GM19438 (cell line): ENCODE data around the gene CBFA2T2.
"Not testable (repeated sequence)": the region's sequence is repeated elsewhere in the genome, so short reads cannot be mapped to it uniquely, and the experiment has no call there.

Source experiments
- ATAC-seq: cut with Tn5 transposase; IDR thresholded peaks from one replicate; pipeline ENCODE4 v1.9.1; 2021; ENCODE audit warnings: low read depth; ENCODE audit not compliant: unreplicated experiment

Gene CBFA2T2

GRCh38 chr20:33606118-33606771, 116.3 kb downstream of the CBFA2T2 start:
- no peak for ATAC-seq

GRCh38 chr20:33609504-33609903, 119.6 kb downstream of the CBFA2T2 start:
- no peak for ATAC-seq

DNA sequence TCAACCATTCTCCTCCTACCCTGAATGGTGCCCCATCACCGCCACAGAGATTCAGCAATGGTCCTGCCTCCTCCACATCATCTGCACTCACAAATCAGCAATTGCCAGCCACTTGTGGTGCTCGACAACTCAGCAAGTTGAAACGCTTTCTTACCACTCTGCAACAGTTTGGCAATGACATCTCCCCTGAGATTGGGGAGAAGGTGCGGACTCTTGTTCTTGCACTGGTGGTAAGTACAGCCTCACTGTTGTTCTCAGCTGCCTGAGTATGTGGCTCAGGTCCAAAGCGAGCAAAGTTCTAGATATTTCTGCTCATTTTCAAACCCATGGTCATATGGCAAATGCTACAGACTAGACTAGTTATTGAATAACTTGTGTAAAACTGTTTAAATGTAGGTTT, 121.2 kb downstream of the CBFA2T2 start:
- ATAC-seq = no peak

DNA sequence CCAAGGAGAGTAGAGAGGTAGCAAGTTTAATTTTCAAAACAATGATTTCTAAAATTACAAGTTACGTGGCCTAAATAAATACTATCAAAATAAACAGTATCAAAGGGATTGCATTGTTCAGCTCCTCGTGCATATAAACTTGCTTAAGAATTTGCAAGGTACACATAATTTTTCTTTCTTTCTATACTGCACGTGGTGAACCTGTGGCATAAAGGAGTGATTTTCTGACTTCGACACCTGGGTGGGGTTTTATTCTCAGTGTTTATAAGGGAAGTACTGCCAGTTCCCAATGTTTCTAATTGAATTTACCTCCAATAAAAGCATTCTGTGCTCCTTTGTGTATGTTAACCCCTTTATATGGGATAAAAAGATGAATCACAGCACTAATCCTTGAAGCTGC, 122.1 kb downstream of the CBFA2T2 start:
- ATAC-seq = no peak

DNA sequence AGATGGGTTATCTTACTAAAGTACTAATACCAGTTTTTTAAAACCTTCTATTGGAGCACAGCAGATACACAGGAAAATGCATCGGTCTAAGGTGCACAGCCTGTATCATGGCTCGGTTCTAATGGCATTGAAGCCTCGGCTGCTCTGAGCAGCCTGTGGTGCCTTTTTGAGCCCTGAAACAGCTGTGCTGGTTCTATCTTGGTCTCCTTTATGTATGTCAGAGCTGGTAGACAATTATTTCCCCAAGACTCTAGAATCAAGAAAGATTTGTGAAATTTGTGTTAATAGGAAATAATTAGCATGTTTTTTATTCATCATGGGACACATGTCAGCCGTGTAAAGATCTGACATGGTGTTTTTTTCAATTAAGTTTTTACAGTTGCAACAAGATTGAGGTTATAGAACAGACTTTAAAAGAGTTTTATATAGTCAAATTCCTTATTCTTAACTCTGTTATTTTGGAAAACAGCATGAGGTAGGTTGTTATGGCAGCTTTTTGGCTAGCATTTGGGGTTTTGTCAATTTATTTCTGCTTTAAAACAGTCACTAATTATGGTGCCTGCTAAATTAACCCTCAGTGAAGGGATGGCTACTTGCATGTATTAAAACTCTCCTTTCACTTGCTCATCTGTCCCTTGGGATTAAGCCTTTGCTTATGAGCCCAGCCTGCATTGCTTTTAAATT, 132.0 kb downstream of the CBFA2T2 start:
- no peak for ATAC-seq

DNA sequence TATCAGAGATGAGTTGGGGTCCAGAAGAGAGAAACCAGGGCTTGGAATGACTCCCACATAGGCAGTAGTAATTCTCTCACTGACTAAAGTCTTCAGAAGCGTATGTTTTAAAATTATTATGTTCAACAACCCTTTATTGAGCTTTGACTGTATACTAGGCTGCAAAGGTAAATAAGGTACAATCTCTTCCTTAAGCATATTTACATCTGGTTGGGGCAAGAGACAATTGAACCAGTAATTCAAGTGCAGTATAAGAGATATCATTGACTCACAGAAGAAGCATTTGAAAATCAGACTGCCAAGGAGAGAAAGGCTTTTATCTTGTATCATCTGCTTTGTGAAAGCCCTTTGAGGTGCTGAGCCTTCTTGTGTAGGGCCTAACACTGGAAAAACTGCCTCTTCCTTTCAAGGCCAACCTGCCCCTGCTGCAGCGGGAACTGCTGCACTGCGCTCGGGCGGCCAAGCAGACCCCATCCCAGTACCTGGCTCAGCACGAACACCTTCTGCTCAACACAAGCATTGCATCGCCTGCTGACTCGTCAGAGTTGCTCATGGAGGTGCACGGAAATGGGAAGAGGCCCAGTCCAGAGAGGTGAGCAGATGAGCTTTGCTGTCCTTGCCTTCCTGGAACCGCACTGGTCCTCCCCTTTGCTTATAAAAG, 132.9 kb downstream of the CBFA2T2 start:
- no peak for ATAC-seq

GRCh38 chr20:33624399-33624798, 134.5 kb downstream of the CBFA2T2 start:
- no peak for ATAC-seq

DNA sequence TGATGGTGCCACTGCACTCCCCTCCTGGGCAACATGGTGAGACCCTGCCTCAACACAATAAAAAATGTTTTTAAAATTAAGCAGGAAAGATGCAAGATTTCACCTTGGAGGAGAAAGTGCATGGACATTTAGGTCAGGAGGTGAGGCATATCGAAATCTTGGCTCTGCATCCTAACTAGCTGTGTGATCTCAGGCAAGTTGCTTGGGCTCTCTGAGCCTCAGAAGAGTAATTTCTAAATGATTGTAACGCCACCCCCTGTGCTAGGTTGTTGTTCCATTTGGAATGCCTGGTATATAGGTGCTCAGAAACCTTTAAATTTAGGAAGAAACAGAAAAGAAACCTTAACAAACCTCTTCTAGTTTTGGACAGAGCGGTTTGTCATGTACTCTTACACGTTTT, 136.3 kb downstream of the CBFA2T2 start:
- no peak for ATAC-seq

DNA sequence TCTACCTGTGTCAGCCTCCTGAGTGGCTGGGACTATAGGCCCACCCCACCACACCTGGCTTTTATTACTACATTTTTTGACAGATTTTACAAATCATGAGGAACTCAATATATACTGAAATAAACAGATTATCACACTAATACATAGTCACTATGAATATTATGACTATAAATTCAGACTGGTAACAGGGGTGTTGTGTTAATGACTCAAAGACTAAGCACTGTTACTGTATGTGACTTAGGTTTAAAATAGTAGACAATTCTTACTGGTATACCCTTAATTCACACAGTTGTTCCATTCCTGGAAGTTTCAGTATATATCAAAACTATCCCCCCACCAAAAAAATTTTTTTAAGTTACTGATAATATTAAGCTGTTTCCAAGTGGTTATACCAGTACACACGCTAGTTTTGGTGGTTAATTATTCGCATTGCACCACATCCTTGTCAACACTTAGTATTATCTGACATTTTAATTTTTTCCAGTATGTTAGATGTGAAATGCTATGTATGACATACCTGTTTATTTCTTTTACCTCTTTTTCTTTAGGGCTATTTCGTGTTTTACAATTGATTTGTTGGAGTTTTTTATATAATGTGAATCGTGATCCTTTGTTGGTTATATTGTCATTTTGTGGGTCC, 137.8 kb downstream of the CBFA2T2 start:
- ATAC-seq = no peak

- ATAC-seq = no peak
These were observed 139.6 kb downstream of the CBFA2T2 start for GRCh38 chr20:33629533-33629932.

DNA sequence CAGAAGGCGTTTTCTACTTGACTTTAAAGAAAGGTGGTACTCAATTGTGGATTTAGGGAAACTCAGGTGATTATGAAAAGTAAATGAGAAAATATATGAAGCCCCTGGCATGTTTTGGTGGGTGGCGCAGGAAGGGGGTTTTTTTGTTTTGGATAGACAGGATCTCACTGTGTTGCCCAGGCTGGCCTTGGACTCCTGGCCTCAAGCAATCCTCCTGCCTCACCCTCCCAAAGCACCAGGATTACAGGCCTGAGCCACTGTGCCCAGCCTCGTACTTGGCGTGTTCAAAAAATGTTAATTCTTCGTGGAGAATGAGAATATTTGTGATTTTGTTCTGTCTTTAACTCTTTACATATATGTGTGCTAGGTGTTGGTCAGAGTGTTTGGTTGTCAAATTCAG, 140.1 kb downstream of the CBFA2T2 start:
- ATAC-seq = no peak

GRCh38 chr20:33630507-33630906, 140.6 kb downstream of the CBFA2T2 start:
- no peak for ATAC-seq

- ATAC-seq = not testable (repeated sequence)
These were observed 142.0 kb downstream of the CBFA2T2 start for GRCh38 chr20:33631910-33632309.

- ATAC-seq = no peak
These were observed 145.4 kb downstream of the CBFA2T2 start for GRCh38 chr20:33635341-33635740.

- no peak for ATAC-seq
These were observed 146.9 kb downstream of the CBFA2T2 start for GRCh38 chr20:33636776-33637175.

- no peak for ATAC-seq
These were observed 150.4 kb downstream of the CBFA2T2 start for GRCh38 chr20:33640287-33640686.

DNA sequence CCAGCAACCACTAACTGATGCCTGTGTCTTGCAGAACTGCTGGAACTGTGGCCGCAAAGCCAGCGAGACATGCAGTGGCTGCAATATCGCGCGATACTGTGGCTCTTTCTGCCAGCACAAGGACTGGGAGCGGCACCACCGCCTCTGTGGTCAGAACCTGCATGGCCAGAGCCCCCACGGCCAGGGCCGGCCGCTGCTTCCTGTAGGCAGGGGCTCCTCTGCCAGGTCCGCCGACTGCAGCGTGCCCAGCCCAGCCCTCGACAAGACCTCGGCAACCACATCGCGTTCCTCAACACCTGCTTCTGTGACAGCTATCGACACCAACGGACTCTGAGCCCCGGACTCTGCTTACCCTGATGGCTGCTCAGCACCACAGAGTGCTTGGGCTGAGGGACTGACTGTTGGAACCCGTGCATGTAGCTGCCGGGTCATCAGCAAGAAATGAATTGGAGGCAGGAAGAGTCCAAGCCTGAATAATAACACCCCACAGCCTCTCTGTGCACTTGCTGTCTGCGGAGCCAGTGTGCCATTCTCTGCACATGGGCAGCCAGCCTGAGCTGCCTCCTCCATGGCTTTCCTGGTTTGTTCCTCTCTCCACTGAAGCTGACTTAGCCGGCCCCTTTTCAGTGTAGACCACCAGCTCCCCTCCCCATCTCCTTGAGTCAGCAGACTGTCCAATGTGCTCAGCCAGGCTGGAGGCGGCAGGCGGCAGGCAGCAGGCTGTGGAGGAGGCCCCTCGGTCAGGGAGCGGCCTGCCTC, 154.6 kb downstream of the CBFA2T2 start:
- no peak for ATAC-seq

DNA sequence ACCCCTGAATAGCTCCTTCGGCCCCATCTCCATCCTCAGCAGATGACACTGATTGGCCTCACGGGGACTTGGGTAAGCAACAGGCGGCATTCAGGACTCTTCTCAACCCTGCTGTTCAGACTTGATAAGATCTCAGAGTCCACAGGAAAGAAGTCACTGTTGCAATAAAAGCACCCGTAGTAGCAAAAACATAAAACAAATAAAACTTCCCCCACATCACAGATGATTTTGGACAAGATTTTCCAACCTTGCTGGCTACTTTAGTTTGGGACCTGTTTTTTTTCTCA, 155.1 kb downstream of the CBFA2T2 start:
- ATAC-seq = no peak

- no peak for ATAC-seq
These were observed 155.5 kb downstream of the CBFA2T2 start for GRCh38 chr20:33645396-33645795.

GRCh38 chr20:33646191-33646590, 156.3 kb downstream of the CBFA2T2 start:
- no peak for ATAC-seq
